HG03469 (cell line): Measurements from ENCODE around the gene CPLX1.
"Not testable (repeated sequence)": the region's sequence is repeated elsewhere in the genome, so short reads cannot be mapped to it uniquely, and the experiment has no call there.

Experiments
- ATAC-seq: cut with Tn5 transposase; IDR thresholded peaks from one replicate; pipeline ENCODE4 v1.9.1; 2021; ENCODE audit warnings: mild to moderate bottlenecking, moderate library complexity, moderate number of reproducible peaks; ENCODE audit not compliant: unreplicated experiment

CPLX1 gene

GRCh38 chr4:742096-742741, 83.7 kb downstream of the CPLX1 start:
- ATAC-seq: no peak

GRCh38 chr4:740656-741282, 85.2 kb downstream of the CPLX1 start:
- no peak for ATAC-seq

GRCh38 chr4:740011-740410, 85.9 kb downstream of the CPLX1 start:
- ATAC-seq: no peak

GRCh38 chr4:739569-739968, 86.4 kb downstream of the CPLX1 start:
- no peak for ATAC-seq

GRCh38 chr4:738781-739280, 87.1 kb downstream of the CPLX1 start:
- ATAC-seq: no peak

GRCh38 chr4:736561-736960, 89.4 kb downstream of the CPLX1 start:
- not testable (repeated sequence) for ATAC-seq

- ATAC-seq: no peak
These were observed 90.3 kb downstream of the CPLX1 start for GRCh38 chr4:735583-735982.
